ENCODE results near the gene SPRR1B. TPM values are rescaled to one million over a fixed set of nuclear protein-coding genes. Genes with fewer than 3 reads are reported as not detected.
"Not testable (repeated sequence)": the region's sequence is repeated elsewhere in the genome, so short reads cannot be mapped to it uniquely, and the experiment has no call there.

SPRR1B gene
- total RNA-seq, 1 experiment from 2014 or later = not detected

DNA sequence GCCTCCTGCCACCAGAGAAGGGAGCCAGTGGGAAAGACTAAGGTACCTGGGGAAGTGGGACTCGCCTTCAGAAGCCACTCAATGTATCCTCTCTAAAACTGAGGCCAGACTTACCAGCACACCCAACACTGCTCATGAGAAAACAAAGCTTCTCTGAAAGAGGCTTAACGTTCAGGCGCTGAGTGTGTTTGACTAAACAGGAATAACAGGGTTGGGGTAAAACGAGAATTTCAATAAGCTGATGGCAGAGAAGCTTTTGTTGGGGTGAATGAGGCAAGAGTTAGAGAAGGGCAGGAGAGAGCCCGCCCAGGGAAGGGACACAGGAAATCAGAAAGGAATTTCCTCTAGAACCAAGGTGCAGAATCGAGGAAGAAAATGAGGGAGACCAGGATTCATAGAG lies 31.2 kb upstream of the SPRR1B start:
- DNase-seq = peak; percentile 5 to 57
- Histone ChIP-seq H3K79me2 (ENCODE audit: low read depth) (no peaks in the 10 kb centered on the region), H3K9me3 (ENCODE audit: insufficient read depth, low read depth) (no peaks in the 10 kb centered on the region), H3K4me1 (replicated peaks; ENCODE audit: insufficient read depth) (peaks cover 35% of the 10 kb centered on the region), H3F3A (ENCODE audit: insufficient read depth, low read depth) (peaks cover 22% of the 10 kb centered on the region), H3K27ac (peak overlapping the region; percentile 35), H3K9me2 (ENCODE audit: insufficient read depth) (no peaks in the 10 kb centered on the region), H3K4me2 (peak overlapping the region; percentile 40), H4K20me1 (ENCODE audit: insufficient read depth) (no peaks in the 10 kb centered on the region), H2AFZ (no peak overlapping the region), H3K27me3 (ENCODE audit: insufficient read depth, low read depth) (no peaks in the 10 kb centered on the region), H3K4me3 (no peak overlapping the region), H3K36me3 (ENCODE audit: low read depth) (no peaks in the 10 kb centered on the region)
- ChIA-PET POLR2A (ENCODE audit: unreplicated experiment) (no interaction called here), CTCF (interaction anchor here (1.0 kb wide), 1 partner anchor 33 kb away, joined by 3 read pairs; no protein-coding TSS in a partner anchor)
- intact Hi-C loops (cut with micrococcal nuclease; ENCODE audit: unreplicated experiment) = no loop called here
- no TSS peak for BruUV-seq (replicated peaks)
- TF ChIP-seq, protein P1, sequence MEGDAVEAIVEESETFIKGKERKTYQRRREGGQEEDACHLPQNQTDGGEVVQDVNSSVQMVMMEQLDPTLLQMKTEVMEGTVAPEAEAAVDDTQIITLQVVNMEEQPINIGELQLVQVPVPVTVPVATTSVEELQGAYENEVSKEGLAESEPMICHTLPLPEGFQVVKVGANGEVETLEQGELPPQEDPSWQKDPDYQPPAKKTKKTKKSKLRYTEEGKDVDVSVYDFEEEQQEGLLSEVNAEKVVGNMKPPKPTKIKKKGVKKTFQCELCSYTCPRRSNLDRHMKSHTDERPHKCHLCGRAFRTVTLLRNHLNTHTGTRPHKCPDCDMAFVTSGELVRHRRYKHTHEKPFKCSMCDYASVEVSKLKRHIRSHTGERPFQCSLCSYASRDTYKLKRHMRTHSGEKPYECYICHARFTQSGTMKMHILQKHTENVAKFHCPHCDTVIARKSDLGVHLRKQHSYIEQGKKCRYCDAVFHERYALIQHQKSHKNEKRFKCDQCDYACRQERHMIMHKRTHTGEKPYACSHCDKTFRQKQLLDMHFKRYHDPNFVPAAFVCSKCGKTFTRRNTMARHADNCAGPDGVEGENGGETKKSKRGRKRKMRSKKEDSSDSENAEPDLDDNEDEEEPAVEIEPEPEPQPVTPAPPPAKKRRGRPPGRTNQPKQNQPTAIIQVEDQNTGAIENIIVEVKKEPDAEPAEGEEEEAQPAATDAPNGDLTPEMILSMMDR (conservative IDR thresholded peaks at IDR 0.05) = no peak
- TF ChIP-seq EZH2 (IDR thresholded peaks at IDR 0.05; ENCODE audit: low read depth) = no peak

DNA sequence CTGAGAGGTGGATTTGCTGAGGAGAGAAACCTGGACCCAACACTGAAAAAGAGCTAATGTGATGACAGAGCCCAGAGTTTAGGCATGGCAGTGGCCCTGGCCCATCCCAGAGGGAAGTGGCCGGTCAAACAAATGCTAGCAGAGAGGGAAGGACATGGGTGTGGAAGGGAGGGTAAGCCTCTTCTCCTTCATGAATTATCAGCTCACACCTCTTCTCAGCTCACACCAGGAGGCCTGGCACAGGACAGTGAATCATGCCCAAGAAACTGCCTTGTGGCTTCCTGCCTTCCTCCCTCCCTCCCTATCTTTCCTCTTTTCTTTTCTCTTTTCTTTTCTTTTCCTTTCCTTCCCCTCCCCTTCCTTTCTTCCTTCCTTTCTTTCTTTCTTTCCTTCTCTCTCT lies 30.7 kb upstream of the SPRR1B start:
- Histone ChIP-seq H4K20me1 (ENCODE audit: insufficient read depth) (no peaks in the 10 kb centered on the region), H3F3A (ENCODE audit: insufficient read depth, low read depth) (peaks cover 22% of the 10 kb centered on the region), H3K9me2 (ENCODE audit: insufficient read depth) (no peaks in the 10 kb centered on the region), H2AFZ (no peak overlapping the region), H3K79me2 (ENCODE audit: low read depth) (no peaks in the 10 kb centered on the region), H3K27me3 (ENCODE audit: insufficient read depth, low read depth) (no peaks in the 10 kb centered on the region), H3K4me3 (no peak overlapping the region), H3K27ac (peak overlapping the region; percentile 35), H3K4me1 (replicated peaks; ENCODE audit: insufficient read depth) (peaks cover 35% of the 10 kb centered on the region), H3K9me3 (ENCODE audit: insufficient read depth, low read depth) (no peaks in the 10 kb centered on the region), H3K4me2 (peak overlapping the region; percentile 40), H3K36me3 (ENCODE audit: low read depth) (no peaks in the 10 kb centered on the region)
- peak; percentile 10 to 58 for DNase-seq
- POLR2A ChIA-PET (ENCODE audit: unreplicated experiment) = no interaction called here
- BruUV-seq (replicated peaks) = no TSS peak
- intact Hi-C loops (cut with micrococcal nuclease; ENCODE audit: unreplicated experiment) = no loop called here
- TF ChIP-seq, protein P1 (conservative IDR thresholded peaks at IDR 0.05) = no peak
- TF ChIP-seq EZH2 (IDR thresholded peaks at IDR 0.05; ENCODE audit: low read depth) = no peak
- CTCF ChIA-PET = interaction anchor here (1.0 kb wide), 1 partner anchor 33 kb away, joined by 3 read pairs; no protein-coding TSS in a partner anchor

DNA sequence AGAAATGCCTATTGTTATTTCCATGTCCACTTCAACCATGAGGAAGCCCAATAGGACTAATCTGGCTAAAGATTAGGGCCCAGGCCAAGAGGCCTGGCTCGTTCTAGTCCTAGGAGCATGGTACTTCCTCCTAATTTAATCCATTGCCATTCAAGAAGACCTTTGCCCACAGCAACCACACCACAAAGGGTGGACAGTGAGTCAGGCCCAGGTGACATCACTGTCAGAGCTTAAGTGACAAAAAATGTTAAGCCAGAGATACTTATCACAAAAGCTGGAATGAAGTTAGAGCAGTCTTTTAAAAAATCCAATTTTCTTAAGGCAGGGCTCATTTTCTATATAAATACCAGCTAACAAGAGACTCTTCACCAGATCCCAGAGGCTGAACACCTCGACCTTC lies 29.6 kb upstream of the SPRR1B start, which contains the start of gene SPRR3:
Gene SPRR3, plus strand, starts transcription at position 368 of the 400 bp plus-strand sequence. CDS start 1,272 bp downstream, outside the sequence.
- no peak within 1 kb of the TSS for H3K4me3 ChIP-seq
- H4K20me1 ChIP-seq (ENCODE audit: insufficient read depth) = no peaks in the 10 kb centered on the region
- H3K4me1 ChIP-seq (replicated peaks; ENCODE audit: insufficient read depth) = peaks cover 35% of the 10 kb centered on the region
- H3K9me2 ChIP-seq (ENCODE audit: insufficient read depth) = no peaks in the 10 kb centered on the region
- TF ChIP-seq, protein P1 (conservative IDR thresholded peaks at IDR 0.05) = no peak
- no peak for TF ChIP-seq EZH2 (IDR thresholded peaks at IDR 0.05; ENCODE audit: low read depth)
- no peaks in the 10 kb centered on the region for H3K79me2 ChIP-seq (ENCODE audit: low read depth)
- intact Hi-C loops (cut with micrococcal nuclease; ENCODE audit: unreplicated experiment) = loop anchor here (1.0 kb wide), 1 partner anchor 39 kb away; no protein-coding TSS in a partner anchor
- H3K27me3 ChIP-seq (ENCODE audit: insufficient read depth, low read depth) = no peaks in the 10 kb centered on the region
- no peaks in the 10 kb centered on the region for H3K36me3 ChIP-seq (ENCODE audit: low read depth)
- peaks cover 22% of the 10 kb centered on the region for H3F3A ChIP-seq (ENCODE audit: insufficient read depth, low read depth)
- CTCF ChIA-PET = no interaction called here
- H2AFZ ChIP-seq = no peak within 1 kb of the TSS
- POLR2A ChIA-PET (ENCODE audit: unreplicated experiment) = no interaction called here
- peak within 1 kb of the TSS; percentile 42 for H3K4me2 ChIP-seq
- no TSS peak for BruUV-seq (replicated peaks)
- H3K27ac ChIP-seq = peak within 1 kb of the TSS; percentile 43
- peak; percentile 54 to 92 for DNase-seq
- H3K9me3 ChIP-seq (ENCODE audit: insufficient read depth, low read depth) = no peaks in the 10 kb centered on the region

DNA sequence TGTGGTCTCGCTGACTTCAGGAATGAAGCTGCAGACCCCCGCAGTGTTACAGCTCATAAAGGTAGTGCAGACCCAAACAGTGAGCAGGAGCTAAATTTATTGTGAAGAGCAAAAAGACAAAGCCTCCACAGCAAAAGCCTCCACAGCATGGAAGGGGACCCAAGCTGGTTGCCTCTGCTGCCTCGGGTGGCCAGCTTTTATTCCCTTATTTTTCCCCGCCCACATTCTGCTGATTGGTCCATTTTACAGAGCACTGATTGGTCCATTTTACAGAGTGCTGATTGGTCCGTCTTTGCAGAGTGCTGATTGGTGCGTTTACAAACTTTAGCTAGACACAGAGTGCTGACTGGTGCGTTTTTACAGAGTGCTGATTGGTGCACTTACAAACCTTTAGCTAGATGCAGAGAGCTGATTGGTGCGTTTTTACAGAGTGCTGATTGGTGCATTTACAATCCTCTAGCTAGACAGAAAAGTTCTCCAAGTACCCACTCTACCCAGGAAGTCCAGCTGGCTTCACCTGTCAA lies 19.7 kb upstream of the SPRR1B start:
- H3K36me3 ChIP-seq (ENCODE audit: low read depth); H3K4me2 ChIP-seq; H3K4me3 ChIP-seq; H3K79me2 ChIP-seq (ENCODE audit: low read depth); POLR2A ChIA-PET (ENCODE audit: unreplicated experiment); H3F3A ChIP-seq (ENCODE audit: insufficient read depth, low read depth); H2AFZ ChIP-seq; H3K27me3 ChIP-seq (ENCODE audit: insufficient read depth, low read depth); H3K9me2 ChIP-seq (ENCODE audit: insufficient read depth); H3K4me1 ChIP-seq (replicated peaks; ENCODE audit: insufficient read depth); H3K9me3 ChIP-seq (ENCODE audit: insufficient read depth, low read depth); CTCF ChIA-PET; H3K27ac ChIP-seq; BruUV-seq (replicated peaks); DNase-seq; H4K20me1 ChIP-seq (ENCODE audit: insufficient read depth); intact Hi-C loops (cut with micrococcal nuclease; ENCODE audit: unreplicated experiment): not testable (repeated sequence)

DNA sequence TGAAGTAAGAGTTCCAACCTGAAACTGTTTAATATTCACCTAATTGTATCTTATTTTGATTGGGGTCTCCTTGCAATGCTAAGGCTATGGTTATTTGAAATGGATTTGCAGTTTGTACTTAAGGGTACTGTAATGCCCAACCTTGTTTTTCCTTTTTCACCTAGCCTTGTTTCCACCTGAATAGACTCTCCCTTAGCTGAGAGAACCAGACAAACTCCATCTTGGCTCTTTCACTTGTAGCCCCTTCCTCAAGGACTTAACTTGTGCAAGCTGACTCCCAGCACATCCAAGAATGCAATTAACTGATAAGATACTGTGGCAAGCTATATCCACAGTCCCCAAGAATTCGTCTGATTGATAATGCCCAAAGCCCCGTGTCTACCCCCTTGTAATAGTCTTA lies 9.2 kb upstream of the SPRR1B start:
- H3K79me2 ChIP-seq (ENCODE audit: low read depth); intact Hi-C loops (cut with micrococcal nuclease; ENCODE audit: unreplicated experiment); CTCF ChIA-PET; H3K36me3 ChIP-seq (ENCODE audit: low read depth); POLR2A ChIA-PET (ENCODE audit: unreplicated experiment); H3K9me3 ChIP-seq (ENCODE audit: insufficient read depth, low read depth); H3K9me2 ChIP-seq (ENCODE audit: insufficient read depth); H4K20me1 ChIP-seq (ENCODE audit: insufficient read depth); DNase-seq; H2AFZ ChIP-seq; H3K4me2 ChIP-seq; H3K4me1 ChIP-seq (replicated peaks; ENCODE audit: insufficient read depth); BruUV-seq (replicated peaks); H3F3A ChIP-seq (ENCODE audit: insufficient read depth, low read depth); H3K27ac ChIP-seq; H3K4me3 ChIP-seq; H3K27me3 ChIP-seq (ENCODE audit: insufficient read depth, low read depth): not testable (repeated sequence)

Measured in PC-9 (cell line).